CD4-positive, alpha-beta T cell treated with Interleukin-17A for 1 hour (primary cell): ENCODE data around the gene ARF1.
A peak's percentile ranks its signal among the peaks of the same experiment; 100 is the strongest.

Experiments
- DNase-seq: peaks from one replicate; pipeline ENCODE4 v3.0.0-alpha.2; 2020

ARF1 gene

DNA sequence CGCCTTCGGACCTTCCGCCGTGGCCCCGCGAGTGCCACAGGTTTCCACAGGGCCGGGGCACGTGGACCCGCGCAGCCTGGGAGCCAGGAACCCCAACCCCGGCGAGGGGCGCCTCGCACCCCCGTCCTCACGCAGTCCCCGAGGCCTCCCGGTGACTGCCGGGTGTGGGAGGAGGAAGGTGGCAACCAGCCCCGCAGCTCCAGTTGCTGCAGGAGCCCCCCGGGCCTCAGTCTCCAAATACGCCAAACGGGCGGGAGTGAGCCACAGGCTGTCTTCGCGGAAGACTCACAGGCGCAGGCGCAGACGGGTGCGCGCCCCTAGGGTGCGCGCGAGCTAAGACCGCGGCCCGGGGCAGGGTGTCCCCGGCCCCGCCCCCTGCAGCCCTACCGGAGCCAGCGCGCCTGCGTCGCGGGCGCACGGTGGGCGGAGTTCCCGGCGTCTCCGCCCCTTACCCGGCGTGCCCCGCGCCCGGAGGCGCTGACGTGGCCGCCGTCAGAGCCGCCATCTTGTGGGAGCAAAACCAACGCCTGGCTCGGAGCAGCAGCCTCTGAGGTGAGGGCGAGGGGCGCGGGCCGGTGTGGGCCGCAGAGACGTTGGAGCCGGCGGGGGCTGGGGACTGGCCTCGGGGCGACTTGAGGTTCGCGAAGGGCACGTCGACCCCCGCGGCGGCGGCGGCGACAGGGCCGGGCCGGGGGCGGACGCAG, at the start of gene ARF1:
Gene ARF1, plus strand, starts transcription at position 495 of the 704 bp plus-strand sequence. CDS start 14,407 bp downstream, outside the sequence.
- DNase-seq = peak; percentile 93

- DNase-seq = no peak
Observed at GRCh38 chr1:228033376-228033775, 49.1 kb upstream of the ARF1 start.

GRCh38 chr1:228034954-228035837, 47.3 kb upstream of the ARF1 start:
- DNase-seq = no peak

DNA sequence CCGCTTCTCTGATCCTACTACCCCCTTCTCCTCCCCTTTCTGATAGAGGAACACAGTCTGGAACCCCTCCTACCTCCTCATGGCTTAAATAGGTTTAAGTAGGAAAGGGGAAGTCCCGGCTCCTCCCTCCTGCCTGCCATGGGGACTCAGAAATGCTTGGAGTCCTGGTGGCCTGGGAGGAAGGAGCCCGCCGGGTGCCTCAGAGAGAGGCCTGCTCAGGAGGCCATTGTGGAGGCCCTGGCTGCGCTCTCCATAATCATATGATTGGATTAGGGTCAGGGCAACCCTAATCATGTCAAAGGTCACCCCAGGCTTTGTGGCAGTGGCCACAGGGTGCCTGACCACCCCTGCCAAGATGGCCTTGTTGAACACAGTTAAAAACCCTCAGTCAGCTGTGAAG, 46.7 kb upstream of the ARF1 start:
- no peak for DNase-seq

DNA sequence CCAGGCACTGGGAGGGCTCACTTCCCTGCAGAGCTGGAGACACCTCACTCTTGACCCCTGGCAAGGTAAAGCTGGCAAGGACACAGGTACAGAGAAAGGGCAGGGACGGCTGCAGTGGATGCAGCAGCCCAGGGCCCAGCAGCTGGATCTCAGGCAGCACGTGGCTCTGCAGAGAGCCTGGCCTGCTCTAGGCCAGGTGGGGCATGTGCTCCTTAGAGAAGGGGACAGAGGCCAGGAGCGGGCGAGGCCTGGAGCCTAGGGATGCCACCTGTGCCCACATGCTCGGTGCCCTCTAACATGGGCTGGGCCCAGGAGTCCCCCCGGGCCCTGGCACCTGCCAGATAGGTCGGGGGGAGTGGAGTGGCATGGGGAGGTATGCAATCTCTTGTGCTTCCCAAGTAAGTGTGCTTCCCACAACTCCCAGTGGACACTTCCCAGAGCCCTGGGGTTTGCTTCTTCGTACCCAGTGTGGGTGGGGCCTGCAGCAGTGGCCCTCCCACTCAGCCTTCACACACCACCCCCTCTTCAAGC, 45.7 kb upstream of the ARF1 start:
- no peak for DNase-seq

DNA sequence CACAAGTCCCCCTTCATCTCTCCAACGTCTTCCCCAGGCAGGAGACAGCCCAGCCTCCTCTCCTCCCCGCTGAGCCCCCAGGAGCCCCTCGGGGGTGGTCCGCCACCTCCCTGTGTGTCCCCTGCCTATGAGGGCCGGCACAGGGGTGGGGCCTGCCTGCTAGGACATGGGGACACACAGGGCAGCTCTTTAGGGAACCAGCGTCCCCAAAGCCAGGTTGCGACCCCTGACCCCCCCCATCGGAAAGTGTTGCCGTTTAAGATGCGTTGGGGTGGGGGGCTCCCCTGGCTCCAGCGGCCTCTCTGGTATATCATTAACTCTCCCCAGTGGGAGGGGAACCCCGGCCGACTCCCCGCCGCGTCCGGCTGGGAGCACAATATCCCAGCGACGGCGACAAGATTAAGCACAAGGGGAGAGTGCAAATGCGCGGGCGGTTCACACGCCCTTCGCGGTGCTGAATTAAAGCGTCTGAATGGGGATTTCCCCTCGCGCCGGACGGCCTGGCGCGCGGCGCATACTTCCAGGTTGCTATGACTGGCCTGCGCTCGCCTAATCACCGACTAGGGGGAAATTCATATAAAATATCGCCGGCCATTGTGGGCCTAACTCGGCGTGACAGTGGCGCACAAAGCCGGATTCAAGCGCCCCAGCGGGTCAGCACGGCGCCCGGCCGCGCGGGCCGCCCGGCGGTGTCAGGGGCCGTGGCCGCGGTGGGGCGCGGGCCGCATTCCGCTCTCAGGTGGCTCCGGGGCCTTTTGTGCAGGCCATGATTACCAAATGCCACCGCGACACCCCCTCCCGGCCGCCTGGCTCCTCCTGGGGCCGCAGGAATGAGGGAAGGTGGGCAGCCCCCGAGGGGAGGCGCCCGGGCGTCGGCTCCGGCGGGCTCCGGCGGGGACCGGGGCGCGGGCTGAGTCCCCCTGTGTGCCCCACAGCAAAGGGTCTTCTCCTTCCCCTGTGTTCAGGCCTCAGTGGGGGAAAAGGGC, 44.8 kb upstream of the ARF1 start:
- no peak for DNase-seq

DNA sequence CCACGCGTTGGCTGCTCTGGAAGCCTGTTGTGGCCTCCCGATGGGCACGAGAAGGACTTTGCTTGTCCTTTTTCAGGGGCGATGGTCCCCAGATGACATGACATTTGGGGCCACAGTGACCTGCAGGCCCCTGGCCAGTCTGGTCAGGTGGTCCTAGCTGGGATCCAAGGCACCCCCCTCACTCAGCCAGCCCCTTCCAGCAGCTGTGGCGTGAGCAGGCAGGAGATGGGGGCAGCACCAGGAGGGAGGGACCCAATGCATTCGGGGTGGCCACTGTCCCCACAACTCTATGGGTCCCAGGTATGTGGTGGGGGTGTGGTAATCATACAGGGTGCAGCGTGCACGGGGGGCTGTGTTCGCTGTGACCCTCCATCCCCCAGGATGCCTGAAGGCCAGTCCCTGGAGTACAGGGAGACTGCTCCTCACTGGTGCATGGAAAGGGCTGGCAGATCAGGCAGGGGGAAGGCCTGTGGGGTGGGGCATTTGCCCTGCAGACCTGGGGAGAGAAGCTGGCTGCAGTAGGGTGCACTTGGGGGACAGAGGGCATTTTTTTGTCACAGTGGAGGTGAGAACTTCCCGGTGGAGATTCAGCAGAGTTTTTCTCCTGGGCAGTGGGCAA, 44.0 kb upstream of the ARF1 start:
- DNase-seq = no peak

GRCh38 chr1:228039006-228039903, 43.3 kb upstream of the ARF1 start:
- DNase-seq = no peak

DNA sequence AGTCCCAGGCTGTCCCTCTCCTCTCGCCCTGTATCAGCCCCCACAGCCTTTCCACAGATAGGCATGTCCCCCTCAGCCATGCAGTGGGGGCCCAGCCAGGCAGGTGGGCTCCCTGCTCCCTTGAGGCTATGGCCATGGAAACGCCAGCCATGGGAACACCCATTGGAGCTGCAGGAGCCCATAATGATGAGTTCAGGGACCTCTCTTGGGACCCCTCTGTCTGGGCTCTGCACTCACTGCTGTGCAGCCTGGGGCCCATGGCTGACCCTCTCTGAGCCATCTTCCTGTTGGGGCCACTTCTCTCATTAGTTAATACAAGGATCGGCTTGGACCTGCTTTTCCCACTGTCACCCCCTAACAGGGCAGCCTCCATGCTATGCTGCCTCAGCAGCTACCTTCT, 42.5 kb upstream of the ARF1 start:
- DNase-seq = no peak

DNA sequence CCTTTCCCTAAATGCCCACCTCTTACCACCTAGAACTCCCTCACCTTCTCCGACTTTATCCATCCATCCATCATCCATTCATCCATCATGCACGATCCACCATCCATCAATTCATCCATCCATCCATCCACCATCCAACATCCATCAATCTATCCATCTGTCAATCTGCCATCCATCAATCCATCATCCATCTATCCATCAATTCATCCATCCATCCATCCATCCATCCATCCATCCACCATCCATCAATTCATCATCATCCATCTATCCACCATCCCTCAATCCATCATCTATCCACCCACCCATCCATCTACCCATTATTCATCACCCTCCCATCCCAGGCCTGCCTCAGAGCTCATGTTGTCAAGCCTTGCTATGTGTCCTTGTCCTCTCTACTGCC, 41.2 kb upstream of the ARF1 start:
- DNase-seq = no peak

GRCh38 chr1:228042508-228042907, 40.0 kb upstream of the ARF1 start:
- DNase-seq = no peak

DNA sequence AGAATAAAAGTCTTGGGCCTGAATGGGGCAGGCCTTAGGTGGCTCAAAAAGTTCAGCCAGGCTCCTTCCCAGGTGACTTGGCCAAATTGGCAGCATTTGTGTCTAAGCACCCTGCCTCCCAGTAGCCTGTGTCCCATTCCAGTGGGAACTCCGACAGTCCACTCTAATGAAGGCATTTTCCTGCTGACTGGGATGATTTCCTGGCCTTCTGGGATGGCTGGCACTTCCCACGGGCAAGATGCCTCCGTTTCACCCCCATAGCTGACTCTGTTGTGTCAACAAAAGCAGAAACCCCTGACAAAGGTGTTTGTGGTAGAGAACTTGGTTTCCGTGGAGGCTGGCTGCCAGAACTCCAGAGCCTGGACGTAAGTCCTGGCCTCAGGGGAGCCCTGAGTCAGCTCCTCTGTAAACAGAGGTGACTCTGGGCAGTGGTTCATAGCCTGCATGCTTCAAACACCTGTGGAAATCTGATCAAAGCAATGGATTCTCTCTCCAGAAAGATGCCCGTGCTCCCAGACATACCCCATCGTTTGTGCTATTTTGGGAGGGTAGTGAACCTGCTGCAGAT, 39.1 kb upstream of the ARF1 start:
- no peak for DNase-seq

DNA sequence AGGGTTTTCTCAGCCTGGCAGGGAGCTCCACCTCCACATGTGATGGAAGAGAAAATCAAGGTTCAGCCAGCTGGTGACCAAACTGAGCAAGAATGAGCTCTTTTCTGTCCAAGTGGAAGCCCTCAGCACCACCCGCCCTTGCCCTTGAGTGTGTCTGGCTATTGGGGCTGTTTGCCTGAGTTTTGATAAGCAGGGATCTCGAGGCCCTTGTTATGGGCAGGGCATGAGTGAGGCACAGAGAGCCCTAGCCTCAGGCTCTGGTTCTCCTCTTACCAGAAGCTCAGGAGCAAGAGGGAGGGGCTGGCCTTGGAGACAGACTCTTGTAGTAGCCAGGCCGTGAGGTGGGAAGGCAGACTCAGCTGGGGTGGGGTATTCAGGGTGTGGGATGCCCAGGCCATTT, 37.5 kb upstream of the ARF1 start:
- no peak for DNase-seq

- no peak for DNase-seq
Observed at GRCh38 chr1:228045405-228045804, 37.1 kb upstream of the ARF1 start.

DNA sequence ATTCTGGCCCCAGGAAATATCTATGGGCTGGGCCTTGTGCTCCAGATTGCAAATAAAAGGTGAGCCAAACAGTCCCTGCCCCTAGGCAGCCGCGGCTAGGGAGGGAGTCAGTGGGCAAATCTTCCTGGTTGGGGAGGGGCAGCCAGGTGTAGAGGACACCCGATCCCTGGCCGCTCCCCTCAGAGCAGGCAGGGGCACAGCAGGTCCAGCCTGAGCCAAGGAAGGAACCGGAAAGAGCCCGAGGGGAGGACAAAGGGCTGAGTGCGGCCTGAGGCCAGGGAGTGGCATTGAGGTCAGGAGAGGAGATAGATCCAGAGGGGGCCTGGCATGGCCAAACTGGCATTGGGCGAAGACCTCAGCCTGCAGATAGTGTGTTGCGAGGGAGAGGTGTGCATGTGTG, 36.6 kb upstream of the ARF1 start:
- no peak for DNase-seq

- no peak for DNase-seq
Observed at GRCh38 chr1:228046421-228047182, 35.9 kb upstream of the ARF1 start.

- no peak for DNase-seq
Observed at GRCh38 chr1:228047183-228047466, 35.4 kb upstream of the ARF1 start.

- DNase-seq = no peak
Observed at GRCh38 chr1:228048120-228048519, 34.4 kb upstream of the ARF1 start.

DNA sequence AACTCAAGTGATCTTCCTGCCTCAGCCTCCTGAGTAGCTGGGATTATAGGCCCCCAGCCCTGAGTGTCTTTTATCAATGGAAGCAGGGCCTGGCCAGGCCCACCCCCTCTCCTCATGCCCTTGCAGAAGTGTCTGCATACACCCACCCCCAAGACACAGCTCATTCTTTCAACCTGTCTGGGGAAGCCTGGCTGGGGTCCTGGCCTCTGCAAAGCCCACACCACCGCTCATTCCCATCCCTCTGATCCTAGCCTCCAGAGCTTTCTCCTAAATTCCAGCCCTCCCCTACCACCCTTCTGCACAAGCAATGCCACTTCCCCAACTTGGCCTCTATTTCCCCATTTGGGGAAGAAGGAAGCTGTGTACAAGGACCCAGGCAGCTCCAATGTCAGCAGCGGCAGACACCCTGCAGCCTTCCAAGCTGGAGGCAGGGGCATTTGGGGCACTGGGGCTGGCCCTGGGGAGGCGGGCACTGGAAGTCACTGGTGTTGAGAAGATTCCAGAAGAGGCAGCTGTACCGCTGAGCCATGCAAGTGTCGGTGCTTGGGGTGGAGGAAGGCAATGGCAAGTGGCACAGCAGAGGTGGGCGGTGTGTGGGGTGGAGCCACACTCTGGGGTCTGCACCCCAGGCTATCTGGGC, 33.7 kb upstream of the ARF1 start:
- no peak for DNase-seq
